ENCODE results near the gene ZNF41. TPM values are rescaled to one million over a fixed set of nuclear protein-coding genes. Genes with fewer than 3 reads are reported as not detected.

The ZNF41 gene
- total RNA-seq, 2 experiments from 2014 or later = 8.4 to 10.7 TPM

GRCh38 chrX:47484885-47485284 lies 1.9 kb upstream of the ZNF41 start:
- ChIA-PET POLR2A (interaction anchor here (0.6 to 1.0 kb wide), 2 partner anchors 29 to 33 kb away, joined by 3 to 5 read pairs; no protein-coding TSS in a partner anchor), CTCF (ENCODE audit: unreplicated experiment) (no interaction called here)
- Histone ChIP-seq H3K9me2 (ENCODE audit: insufficient read depth, low read length) (no peaks in the 10 kb centered on the region), H2AFZ (ENCODE audit: low read length) (no peak overlapping the region), H3K4me1 (ENCODE audit: insufficient read depth, low read length, poor library complexity, severe bottlenecking) (peaks cover 29% of the 10 kb centered on the region), H3K27ac (ENCODE audit: low read depth, low read length, poor library complexity, severe bottlenecking) (peak overlapping the region; percentile 52), H3K36me3 (ENCODE audit: insufficient read depth, low read length) (no peaks in the 10 kb centered on the region; the same call in 1 of the 2 replicates), H3K4me2 (ENCODE audit: low read length) (peak overlapping the region; percentile 97), H3K79me2 (ENCODE audit: insufficient read depth, low read depth, low read length) (peaks cover 52% of the 10 kb centered on the region), H4K20me1 (ENCODE audit: insufficient read depth, low read length) (no peaks in the 10 kb centered on the region), H3K9me3 (ENCODE audit: low read length) (no peaks in the 10 kb centered on the region), H3K4me3 (ENCODE audit: low read depth, low read length, poor library complexity, severe bottlenecking) (peak overlapping the region; percentile 91)
- peak; percentile 35 for DNase-seq (ENCODE audit: low spot score)
- BruUV-seq (replicated peaks) = no TSS peak
- no peak for TF ChIP-seq EZH2phosphoT487 (IDR thresholded peaks at IDR 0.05; ENCODE audit: borderline replicate concordance, low read depth, low read length)
- no peak for TF ChIP-seq CTCF (conservative IDR thresholded peaks at IDR 0.05; ENCODE audit: low read length)
- intact Hi-C loops (cut with micrococcal nuclease; ENCODE audit: unreplicated experiment) = loop anchor here (10.0 kb wide), 1 partner anchor 120 kb away; no protein-coding TSS in a partner anchor

GRCh38 chrX:47483306-47484268 lies 565 bp upstream of the ZNF41 start:
- Histone ChIP-seq H3K4me3 (ENCODE audit: low read depth, low read length, poor library complexity, severe bottlenecking) (peak overlapping the region; percentile 91), H2AFZ (ENCODE audit: low read length) (peak overlapping the region; percentile 60; the same call in 1 of the 2 replicates)
- POLR2A ChIA-PET = interaction anchor here (0.6 kb wide), 1 partner anchor 96 kb away, joined by 3 read pairs; no protein-coding TSS in a partner anchor

GRCh38 chrX:47482065-47482511 lies 934 bp downstream of the ZNF41 start:
- Histone ChIP-seq H3K4me2 (ENCODE audit: low read length) (peak overlapping the region; percentile 97), H3K27ac (ENCODE audit: low read depth, low read length, poor library complexity, severe bottlenecking) (peak overlapping the region; percentile 79), H4K20me1 (ENCODE audit: insufficient read depth, low read length) (no peaks in the 10 kb centered on the region), H3K9me2 (ENCODE audit: insufficient read depth, low read length) (no peaks in the 10 kb centered on the region), H3K36me3 (ENCODE audit: insufficient read depth, low read length) (no peaks in the 10 kb centered on the region; the same call in 1 of the 2 replicates), H3K79me2 (ENCODE audit: insufficient read depth, low read depth, low read length) (peaks cover 62% of the 10 kb centered on the region), H3K4me3 (ENCODE audit: low read depth, low read length, poor library complexity, severe bottlenecking) (peak overlapping the region; percentile 91), H3K4me1 (ENCODE audit: insufficient read depth, low read length, poor library complexity, severe bottlenecking) (peaks cover 29% of the 10 kb centered on the region), H3K9me3 (ENCODE audit: low read length) (no peaks in the 10 kb centered on the region), H2AFZ (ENCODE audit: low read length) (peak overlapping the region; percentile 76; the same call in 1 of the 2 replicates)
- TF ChIP-seq EZH2phosphoT487 (IDR thresholded peaks at IDR 0.05; ENCODE audit: borderline replicate concordance, low read depth, low read length) (no peak), CTCF (conservative IDR thresholded peaks at IDR 0.05; ENCODE audit: low read length) (no peak)
- ChIA-PET POLR2A (interaction anchor here (0.7 kb wide), 1 partner anchor 35 kb away, joined by 3 read pairs; no protein-coding TSS in a partner anchor), CTCF (ENCODE audit: unreplicated experiment) (interaction anchor here (0.6 kb wide), 1 partner anchor 104 kb away, joined by 4 read pairs; no protein-coding TSS in a partner anchor)
- intact Hi-C loops (cut with micrococcal nuclease; ENCODE audit: unreplicated experiment) = loop anchor here (10.0 kb wide), 1 partner anchor 117 kb away; no protein-coding TSS in a partner anchor
- BruUV-seq (replicated peaks) = no TSS peak
- no peak for DNase-seq (ENCODE audit: low spot score)

More at GRCh38 chrX:47483306-47484268, 565 bp upstream of the ZNF41 start:
- CTCF ChIA-PET (ENCODE audit: unreplicated experiment) = no interaction called here
- Histone ChIP-seq H3K27ac (ENCODE audit: low read depth, low read length, poor library complexity, severe bottlenecking) (peak overlapping the region; percentile 79), H3K9me3 (ENCODE audit: low read length) (no peaks in the 10 kb centered on the region), H3K9me2 (ENCODE audit: insufficient read depth, low read length) (no peaks in the 10 kb centered on the region), H3K4me1 (ENCODE audit: insufficient read depth, low read length, poor library complexity, severe bottlenecking) (peaks cover 29% of the 10 kb centered on the region), H4K20me1 (ENCODE audit: insufficient read depth, low read length) (no peaks in the 10 kb centered on the region), H3K36me3 (ENCODE audit: insufficient read depth, low read length) (no peaks in the 10 kb centered on the region; the same call in 1 of the 2 replicates), H3K4me2 (ENCODE audit: low read length) (peak overlapping the region; percentile 97), H3K79me2 (ENCODE audit: insufficient read depth, low read depth, low read length) (peaks cover 62% of the 10 kb centered on the region)
- intact Hi-C loops (cut with micrococcal nuclease; ENCODE audit: unreplicated experiment) = loop anchor here (10.0 kb wide), 1 partner anchor 119 kb away; no protein-coding TSS in a partner anchor
- no peak for DNase-seq (ENCODE audit: low spot score)
- BruUV-seq (replicated peaks) = TSS peak; percentile 86
- TF ChIP-seq EZH2phosphoT487 (IDR thresholded peaks at IDR 0.05; ENCODE audit: borderline replicate concordance, low read depth, low read length) = no peak
